ENCODE results near the gene KCNIP1.

GRCh38 chr5:170617533-170618490 is 114.0 kb downstream of the KCNIP1 start:
- TF ChIP-seq CTCF (IDR thresholded peaks at IDR 0.05) (no peak), POLR2A (IDR thresholded peaks at IDR 0.05) (no peak), EP300 (IDR thresholded peaks at IDR 0.05) (no peak)

Data from gastroesophageal sphincter (tissue), 3 donors.